HG02884 (cell line): ENCODE measurements around the gene TSC22D3.

Experiments
- ATAC-seq: cut with Tn5 transposase; IDR thresholded peaks from one replicate; pipeline ENCODE4 v1.9.1; 2021; ENCODE audit warnings: mild to moderate bottlenecking, moderate library complexity; ENCODE audit not compliant: unreplicated experiment

TSC22D3 gene

DNA sequence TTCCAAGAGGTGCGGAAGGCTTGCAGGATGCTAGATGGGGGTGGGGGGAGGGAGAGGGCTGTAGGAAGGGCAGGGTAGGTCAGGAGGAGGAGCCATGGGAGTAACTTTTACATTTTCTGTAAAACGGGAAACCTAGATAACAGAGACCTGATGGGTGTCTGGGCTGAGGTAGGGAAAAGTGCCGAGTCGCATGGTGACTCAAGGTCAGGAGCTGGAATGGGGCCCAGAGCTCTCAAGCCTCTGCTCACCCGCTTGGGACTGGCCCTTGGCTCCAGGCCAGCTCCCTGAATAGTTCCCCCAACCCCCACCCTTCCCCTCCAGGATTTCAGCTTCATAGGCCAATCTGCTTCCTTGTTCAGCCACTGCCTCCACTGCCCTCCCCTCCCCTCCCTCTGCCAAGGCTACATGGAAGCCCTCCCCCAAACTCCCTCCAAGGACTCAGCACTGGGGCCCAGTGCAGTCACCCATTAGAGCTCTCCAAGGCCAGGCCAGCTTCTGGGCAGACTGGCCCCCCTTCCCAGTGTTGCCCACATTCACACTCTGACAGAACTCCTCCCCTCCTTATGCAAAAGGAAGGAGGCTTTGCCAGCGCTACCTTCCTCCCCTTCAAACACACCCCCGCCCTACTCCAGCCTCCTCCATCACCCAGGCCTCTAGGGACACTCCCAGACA, 43.6 kb downstream of the TSC22D3 start:
- no peak for ATAC-seq

DNA sequence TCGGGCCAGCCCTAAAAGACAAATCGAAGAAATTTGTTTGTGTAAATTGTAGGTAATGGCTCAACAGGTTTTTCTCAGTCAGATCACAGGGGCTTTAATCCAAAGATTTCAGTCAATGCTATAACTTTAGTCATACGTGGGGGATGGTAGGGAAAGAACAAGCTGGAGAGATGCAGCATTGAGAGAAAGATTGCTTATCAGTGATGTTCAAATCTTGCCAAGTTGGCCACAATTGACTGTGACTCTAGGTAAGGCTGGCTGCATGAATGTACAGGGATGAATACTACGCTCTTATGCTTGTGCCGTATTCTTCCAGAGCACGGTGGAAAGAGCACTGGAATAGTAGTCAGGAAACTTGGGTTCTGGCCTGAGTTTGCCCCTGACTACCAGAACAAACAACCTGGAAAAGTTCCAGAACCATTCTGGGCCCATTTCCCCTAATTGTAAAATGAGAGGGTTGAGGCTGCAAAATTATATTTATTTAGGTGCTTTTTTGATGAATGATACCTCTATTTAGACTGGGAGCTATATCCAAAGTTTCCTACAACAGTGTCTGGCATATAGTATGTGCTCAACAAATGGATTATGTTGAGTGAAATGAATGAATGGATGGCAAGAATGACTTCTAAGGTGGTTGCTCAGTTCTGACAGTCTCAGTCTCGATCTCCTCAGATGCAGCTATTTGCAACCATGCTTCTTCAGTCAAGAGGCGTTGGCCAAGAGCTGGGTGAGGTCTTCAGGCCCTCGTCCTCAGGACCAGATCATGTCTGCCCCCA, 44.4 kb downstream of the TSC22D3 start:
- ATAC-seq: no peak

GRCh38 chrX:107730298-107730655, 45.3 kb downstream of the TSC22D3 start:
- ATAC-seq: no peak

GRCh38 chrX:107729558-107730297, 45.9 kb downstream of the TSC22D3 start:
- ATAC-seq: peak; percentile 89

GRCh38 chrX:107728371-107729099, 47.1 kb downstream of the TSC22D3 start:
- ATAC-seq: no peak

DNA sequence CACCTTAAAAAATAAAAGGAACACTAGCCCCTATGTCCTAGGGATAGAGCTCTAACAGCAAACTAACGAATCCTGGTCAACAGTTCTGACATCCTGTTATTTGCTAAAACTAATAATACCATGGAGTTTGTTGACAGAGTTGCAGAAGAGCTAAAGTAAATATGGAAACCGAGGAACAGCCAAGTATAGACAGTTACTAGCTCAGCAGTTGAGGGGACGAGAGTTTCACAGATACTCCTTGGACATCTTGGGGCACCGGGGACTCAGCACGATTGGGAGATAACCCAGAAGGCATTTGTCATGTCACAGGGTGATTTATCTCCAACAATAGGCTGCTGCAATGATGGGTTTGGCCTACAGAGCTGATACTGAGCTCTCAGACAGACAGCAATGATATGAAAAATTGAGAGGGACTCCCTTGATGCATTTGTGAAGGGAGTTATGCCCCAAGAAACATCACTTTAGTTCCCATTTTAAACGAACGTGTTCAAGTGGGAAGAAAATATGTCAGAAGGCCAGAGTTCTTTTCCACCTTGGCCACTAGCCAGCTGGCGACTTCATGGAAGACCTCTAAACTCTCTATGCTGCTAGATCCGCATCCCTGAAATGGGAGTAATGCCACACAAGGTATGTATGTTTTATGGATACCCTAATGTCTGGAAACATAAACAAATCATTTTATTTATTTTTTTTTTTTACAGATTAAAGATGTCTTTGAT, 48.6 kb downstream of the TSC22D3 start:
- no peak for ATAC-seq

GRCh38 chrX:107725761-107726555, 49.6 kb downstream of the TSC22D3 start:
- ATAC-seq: no peak

DNA sequence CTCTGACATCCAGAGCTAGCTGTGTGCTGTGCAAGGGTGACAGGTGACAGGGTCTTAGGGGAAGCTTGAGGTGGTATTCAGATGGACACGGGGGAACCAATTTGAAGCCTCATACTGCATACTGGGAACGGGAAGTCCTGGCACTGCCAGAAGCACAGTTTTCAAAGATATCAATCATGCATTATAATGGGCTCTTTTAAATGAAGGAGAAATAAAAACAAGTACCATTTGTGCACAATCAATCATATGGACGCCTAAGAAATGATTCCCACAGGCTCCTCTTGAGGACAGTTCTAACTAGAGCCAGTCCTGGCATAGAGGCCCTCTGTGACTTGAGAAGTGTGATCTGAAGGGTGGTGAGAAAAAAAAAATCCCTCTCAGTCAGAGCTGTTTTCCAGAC, 50.9 kb downstream of the TSC22D3 start:
- ATAC-seq: no peak

- ATAC-seq: no peak
Measured at GRCh38 chrX:107723511-107723910, 52.1 kb downstream of the TSC22D3 start.

- ATAC-seq: no peak
Measured at GRCh38 chrX:107721966-107722707, 53.5 kb downstream of the TSC22D3 start.

DNA sequence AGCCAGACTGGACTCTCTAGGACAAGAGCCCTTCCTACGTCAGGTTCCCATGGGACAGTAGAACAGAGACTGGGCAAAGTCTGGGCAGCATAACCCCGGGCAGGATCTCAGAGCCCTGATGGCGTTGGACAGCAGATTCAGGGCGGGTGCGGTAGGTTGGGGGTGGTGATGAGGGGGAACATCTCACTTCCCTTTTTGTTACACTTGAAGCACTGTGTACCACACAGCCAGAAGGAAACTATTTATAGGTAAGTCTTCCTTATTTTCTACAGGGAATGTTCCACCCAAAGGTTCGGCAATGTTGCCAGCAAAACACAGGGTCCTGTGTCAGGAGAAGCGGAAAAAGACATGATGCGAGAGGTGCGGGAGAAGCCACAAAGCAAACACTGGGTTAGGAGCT, 54.3 kb downstream of the TSC22D3 start:
- ATAC-seq: peak; percentile 38

- ATAC-seq: no peak
Measured at GRCh38 chrX:107718156-107718621, 57.4 kb downstream of the TSC22D3 start.

DNA sequence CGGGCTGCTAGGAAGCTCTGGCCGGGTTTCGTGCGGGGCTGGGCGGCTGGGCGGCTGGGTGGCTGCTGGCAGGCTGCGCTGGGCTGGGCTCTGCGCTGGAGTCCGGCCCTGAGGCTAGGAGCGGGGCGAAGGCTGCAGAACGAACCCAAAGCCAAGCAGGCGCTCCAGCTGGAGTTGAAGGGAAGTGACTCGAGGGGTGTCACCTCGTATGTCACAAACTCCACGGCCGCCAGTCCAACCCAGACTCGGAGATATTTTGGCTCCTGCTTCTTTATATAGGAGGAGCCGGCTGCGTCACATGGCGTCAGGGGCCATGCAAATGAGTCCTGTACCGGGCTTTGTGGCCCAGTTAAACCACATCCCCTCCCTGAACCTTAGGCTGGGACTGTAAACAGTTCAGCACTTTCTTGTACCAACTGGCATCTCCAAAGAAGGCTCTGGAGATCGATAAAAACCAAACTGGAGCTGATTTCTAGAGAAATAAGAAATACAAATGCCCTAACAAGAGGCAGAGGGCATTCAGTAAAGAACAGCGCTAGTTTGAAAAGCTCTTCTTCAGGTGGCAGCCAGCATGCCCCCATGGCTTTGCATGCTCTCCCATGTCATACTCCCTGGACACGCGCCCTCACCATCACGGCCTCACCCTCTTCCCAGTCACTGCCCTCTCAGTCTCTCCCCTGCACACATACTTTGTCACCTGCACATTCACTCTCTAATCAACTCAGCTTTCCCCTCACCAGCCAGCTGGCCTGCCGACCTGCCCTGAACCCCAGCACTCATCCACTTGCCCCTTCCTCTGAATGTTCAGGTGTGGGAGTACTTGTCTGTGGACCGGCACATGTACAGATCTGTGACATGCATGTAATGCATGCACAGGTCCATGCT, 58.5 kb downstream of the TSC22D3 start:
- peak; percentile 71 for ATAC-seq

- no peak for ATAC-seq
Measured at GRCh38 chrX:107716118-107716684, 59.4 kb downstream of the TSC22D3 start.

- no peak for ATAC-seq
Measured at GRCh38 chrX:107715331-107716117, 60.1 kb downstream of the TSC22D3 start.

DNA sequence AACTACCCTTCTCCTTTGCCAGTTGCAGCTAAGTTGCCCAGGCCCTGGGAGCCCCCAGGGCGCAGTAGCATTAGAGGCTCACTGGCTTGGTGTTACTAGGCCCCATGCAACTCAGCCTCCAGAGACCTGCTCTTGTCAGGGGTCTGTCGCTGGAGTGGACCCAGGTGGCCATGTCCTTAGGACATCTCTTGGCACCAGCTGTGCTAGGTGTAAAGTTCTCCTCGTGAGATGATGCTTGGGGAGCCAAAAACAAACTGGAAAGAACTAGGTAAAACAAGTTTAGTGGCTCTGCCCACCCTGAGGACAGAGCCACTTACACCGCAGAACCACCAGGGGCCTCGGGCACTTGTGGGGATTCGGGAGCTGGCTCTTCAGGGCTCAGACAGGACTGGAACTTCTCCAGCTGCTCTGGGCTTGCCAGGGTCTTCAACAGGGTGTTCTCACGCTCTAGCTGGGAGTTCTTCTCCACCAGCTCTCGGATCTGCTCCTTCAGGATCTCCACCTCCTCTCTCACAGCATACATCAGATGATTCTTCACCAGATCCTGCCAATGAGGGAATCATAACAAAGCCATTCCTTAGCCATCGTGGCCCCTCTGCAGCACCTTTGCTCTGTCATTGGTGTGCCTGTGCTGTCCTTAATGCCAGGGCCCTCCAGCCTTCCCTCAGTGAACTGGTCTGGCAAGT, 61.2 kb downstream of the TSC22D3 start:
- ATAC-seq: no peak
